Measurements from ENCODE around the gene PLCB1. TPM values are rescaled to one million over a fixed set of nuclear protein-coding genes. Genes with fewer than 3 reads are reported as not detected.

Gene PLCB1
- total and polyA plus RNA-seq, 4 donors: 1.6 to 43.8 (median 6.1) TPM

- no peaks in the 10 kb centered on the region for H3K36me3 ChIP-seq (ENCODE audit: control insufficient read depth in 4 of 4, insufficient read depth in 4 of 4, low read length in 4 of 4)
- DNase-seq: peak; percentile 81 to 95 (median 94)
- 2 to 3% methylated on average over 1 of the region's 1 CpG for WGBS, 2 donors
- peak; percentile 58 for ATAC-seq (ENCODE audit: insufficient read depth, low FRiP score)
- H3K4me1 ChIP-seq (ENCODE audit: control insufficient read depth in 5 of 5, insufficient read depth in 5 of 5, low read length in 5 of 5): peaks cover 0 to 12% (median 2%) of the 10 kb centered on the region in 5 donors
- H3K9me3 ChIP-seq (ENCODE audit: control insufficient read depth in 4 of 4, insufficient read depth in 3 of 4, low read length in 3 of 4): no peaks in the 10 kb centered on the region
- H3K9ac ChIP-seq (ENCODE audit: insufficient read depth in 1 of 2, low read length in 2 of 2): no peak overlapping the region
- TF ChIP-seq CTCF (IDR thresholded peaks at IDR 0.05; ENCODE audit: control extremely low read depth, extremely low read depth): no peak
- H3K4me3 ChIP-seq: no peak overlapping the region
- no peaks in the 10 kb centered on the region for H3K27me3 ChIP-seq (ENCODE audit: control insufficient read depth in 3 of 3, insufficient read depth in 3 of 3, low read length in 2 of 3)
- H3K27ac ChIP-seq (ENCODE audit: low read depth in 1 of 2, low read length in 1 of 2): no peak overlapping the region
Measured at GRCh38 chr20:8094415-8094818, 37.6 kb upstream of the PLCB1 start.

GRCh38 chr20:8094850-8095249 lies 37.2 kb upstream of the PLCB1 start:
- H3K9ac ChIP-seq (ENCODE audit: insufficient read depth in 1 of 2, low read length in 2 of 2): no peak overlapping the region
- peak; percentile 42 for ATAC-seq (ENCODE audit: insufficient read depth, low FRiP score)
- H3K27me3 ChIP-seq (ENCODE audit: control insufficient read depth in 3 of 3, insufficient read depth in 3 of 3, low read length in 2 of 3): no peaks in the 10 kb centered on the region
- peaks cover 0 to 12% (median 2%) of the 10 kb centered on the region in 5 donors for H3K4me1 ChIP-seq (ENCODE audit: control insufficient read depth in 5 of 5, insufficient read depth in 5 of 5, low read length in 5 of 5)
- TF ChIP-seq CTCF (IDR thresholded peaks at IDR 0.05; ENCODE audit: control extremely low read depth, extremely low read depth): no peak
- no peaks in the 10 kb centered on the region for H3K9me3 ChIP-seq (ENCODE audit: control insufficient read depth in 4 of 4, insufficient read depth in 3 of 4, low read length in 3 of 4)
- 27 to 46% methylated on average over 2 of the region's 2 CpGs for WGBS, 2 donors
- H3K4me3 ChIP-seq: no peak overlapping the region
- DNase-seq: peak in 1 of 3 donors; percentile 55
- H3K27ac ChIP-seq (ENCODE audit: low read depth in 1 of 2, low read length in 1 of 2): no peak overlapping the region
- no peaks in the 10 kb centered on the region for H3K36me3 ChIP-seq (ENCODE audit: control insufficient read depth in 4 of 4, insufficient read depth in 4 of 4, low read length in 4 of 4)

GRCh38 chr20:8095648-8096572 lies 36.2 kb upstream of the PLCB1 start:
- DNase-seq (no peak), ATAC-seq (ENCODE audit: insufficient read depth, low FRiP score) (no peak)
- Histone ChIP-seq H3K27me3 (ENCODE audit: control insufficient read depth in 3 of 3, insufficient read depth in 3 of 3, low read length in 2 of 3) (no peaks in the 10 kb centered on the region), H3K4me1 (ENCODE audit: control insufficient read depth in 5 of 5, insufficient read depth in 5 of 5, low read length in 5 of 5) (peaks cover 0 to 12% (median 2%) of the 10 kb centered on the region in 5 donors), H3K27ac (ENCODE audit: low read depth in 1 of 2, low read length in 1 of 2) (no peak overlapping the region), H3K4me3 (no peak overlapping the region), H3K9ac (ENCODE audit: insufficient read depth in 1 of 2, low read length in 2 of 2) (no peak overlapping the region), H3K9me3 (ENCODE audit: control insufficient read depth in 4 of 4, insufficient read depth in 3 of 4, low read length in 3 of 4) (no peaks in the 10 kb centered on the region), H3K36me3 (ENCODE audit: control insufficient read depth in 4 of 4, insufficient read depth in 4 of 4, low read length in 4 of 4) (no peaks in the 10 kb centered on the region)
- no peak for TF ChIP-seq CTCF (IDR thresholded peaks at IDR 0.05; ENCODE audit: control extremely low read depth, extremely low read depth)
- 67 to 85% methylated on average over 5 of the region's 5 CpGs for WGBS, 2 donors
